Keratinocyte (primary cell): Measurements from ENCODE around the gene SLC1A6. TPM values are rescaled to one million over a fixed set of nuclear protein-coding genes. Genes with fewer than 3 reads are reported as not detected.

ENCODE experiments used
- DNase-seq: peaks from one replicate; pipeline ENCODE4 v3.0.0-alpha.2; 2011; ENCODE audit warnings: low read depth, missing footprints, low spot score
- FAIRE-seq: peaks from 2 replicates; lab custom pipeline; 2011; peaks lifted over from hg19 to GRCh38; lab: Jason Lieb, UNC
- H2AFZ ChIP-seq: 2 replicates; pipeline ENCODE4 v1.6.0; 2012; ENCODE audit warnings: low read length, control low read depth, inconsistent platforms; ENCODE audit not compliant: control insufficient read depth
- H3K27ac ChIP-seq: 2 replicates; pipeline ENCODE4 v1.5.1; 2011; ENCODE audit warnings: low read length; ENCODE audit not compliant: control insufficient read depth, insufficient read depth
- H3K27me3 ChIP-seq: 3 replicates; pipeline ENCODE4 v1.6.0; 2011; ENCODE audit warnings: low read length; ENCODE audit not compliant: control insufficient read depth, insufficient read depth; ENCODE audit errors: extremely low read depth
- H3K36me3 ChIP-seq, 2 experiments: 2 replicates in 1 of 2; 3 replicates in 1 of 2; pipeline ENCODE4 v1.5.1; 2011; ENCODE audit warnings: low read length in 2 of 2, mild to moderate bottlenecking in 1 of 2; ENCODE audit not compliant: control insufficient read depth in 2 of 2, insufficient read depth in 2 of 2; ENCODE audit errors: extremely low read depth in 1 of 2
- H3K4me1 ChIP-seq: 3 replicates; pipeline ENCODE4 v1.5.1; 2011; ENCODE audit warnings: low read length; ENCODE audit not compliant: control insufficient read depth, insufficient read depth; ENCODE audit errors: extremely low read depth
- H3K4me2 ChIP-seq: 3 replicates; pipeline ENCODE4 v1.6.0; 2011; ENCODE audit warnings: low read depth, low read length; ENCODE audit not compliant: control insufficient read depth, insufficient read depth; ENCODE audit errors: extremely low read depth
- H3K4me3 ChIP-seq, 3 experiments: fragments of 200-600 bp in 1 of 3; sonication (generic) in 1 of 3; 2 replicates in 2 of 3; 3 replicates in 1 of 3; pipeline ENCODE4 v1.5.1; 2011 to 2016; ENCODE audit warnings: low read length in 3 of 3, mild to moderate bottlenecking in 3 of 3, control low read depth in 2 of 3, inconsistent platforms in 1 of 3, low read depth in 1 of 3, mixed read lengths in 1 of 3, mixed run types in 1 of 3, moderate library complexity in 1 of 3; ENCODE audit not compliant: control insufficient read depth in 2 of 3, insufficient read depth in 2 of 3; ENCODE audit errors: extremely low read depth in 1 of 3
- H3K79me2 ChIP-seq: 2 replicates; pipeline ENCODE4 v1.6.0; 2012; ENCODE audit warnings: low read length; ENCODE audit not compliant: control insufficient read depth, insufficient read depth
- H3K9ac ChIP-seq: 3 replicates; pipeline ENCODE4 v1.6.0; 2011; ENCODE audit warnings: low read length; ENCODE audit not compliant: control insufficient read depth, insufficient read depth; ENCODE audit errors: extremely low read depth
- H3K9me1 ChIP-seq: 3 replicates; pipeline ENCODE4 v1.6.0; 2011; ENCODE audit warnings: low read length; ENCODE audit not compliant: control insufficient read depth, insufficient read depth; ENCODE audit errors: extremely low read depth
- H3K9me3 ChIP-seq: 2 replicates; pipeline ENCODE4 v1.5.1; 2012; ENCODE audit warnings: low read depth, low read length; ENCODE audit not compliant: control insufficient read depth
- H4K20me1 ChIP-seq: 3 replicates; pipeline ENCODE4 v1.6.0; 2011; ENCODE audit warnings: low read length; ENCODE audit not compliant: control insufficient read depth, insufficient read depth; ENCODE audit errors: extremely low read depth
- CTCF ChIP-seq, 3 experiments: IDR thresholded peaks in 1 of 3; conservative IDR thresholded peaks in 1 of 3; optimal IDR thresholded peaks in 1 of 3; 2 replicates in 2 of 3; 3 replicates in 1 of 3; pipeline versions ENCODE3 to v1.5.1; 2011; ENCODE audit warnings: low read length in 3 of 3, mild to moderate bottlenecking in 3 of 3, moderate library complexity in 2 of 3, control low read depth in 1 of 3, inconsistent platforms in 1 of 3; ENCODE audit not compliant: insufficient read depth in 2 of 3; ENCODE audit errors: extremely low read depth in 1 of 3
- EZH2 ChIP-seq: IDR thresholded peaks from one replicate; pipeline ENCODE4 v1.6.1; 2012; ENCODE audit warnings: inconsistent platforms, mild to moderate bottlenecking, low read length, moderate library complexity
- dilution Hi-C: fragments of 300-500 bp; cut with MboI; formaldehyde crosslinking; loops from one replicate; pipeline ENCODE4 v1.7.0; 2020; ENCODE audit warnings: low sequenced_read_pairs; ENCODE audit not compliant: extremely low pct_ligation_motif_present
- polyA plus RNA-seq, 5 experiments: library from polyadenylated mRNA; depleted of rRNA in 3 of 5; stranded (reverse) in 3 of 5; stranded (forward) in 1 of 5; unstranded in 1 of 5; fragments of >200 nt; gene quantifications; 1 replicate in 1 of 5; 2 replicates in 3 of 5; 3 replicates in 1 of 5; pipeline versions ENCODE4 v1.2.1 to v1.2.3, GENCODE V29; 2011 to 2012; ENCODE audit warnings: missing spikeins in 2 of 5, low read depth in 1 of 5, low replicate concordance in 1 of 5

Gene SLC1A6
- polyA plus RNA-seq, 1 donor (not counting 4 experiments of a cell fraction or from before 2014, with no cell fraction given), result 0.96 TPM

- Histone ChIP-seq H3K9ac (no peak overlapping the region), H3K79me2 (no peaks in the 10 kb centered on the region), H3K36me3 (no peaks in the 10 kb centered on the region), H2AFZ (no peak overlapping the region), H3K27me3 (no peaks in the 10 kb centered on the region), H3K9me3 (no peaks in the 10 kb centered on the region), H3K4me2 (no peak overlapping the region), H3K9me1 (no peaks in the 10 kb centered on the region), H3K4me1 (no peaks in the 10 kb centered on the region), H4K20me1 (no peaks in the 10 kb centered on the region), H3K4me3 (no peak overlapping the region), H3K27ac (no peak overlapping the region)
- TF ChIP-seq EZH2 (no peak), CTCF (optimal IDR thresholded peaks at IDR 0.05 in 1 of 3, IDR thresholded peaks at IDR 0.05 in 1 of 3, conservative IDR thresholded peaks at IDR 0.05 in 1 of 3; ENCODE audit: extremely low read depth in 1 of 3, insufficient read depth in 2 of 3, low read length in 3 of 3) (no peak)
- FAIRE-seq (no peak), DNase-seq (no peak)
- dilution Hi-C loops, result no loop called here
These were observed 77.9 kb downstream of the SLC1A6 start for GRCh38 chr19:14901675-14902260.

Other genes with a start within 250 kb of the SLC1A6 start
- gene ADGRE2, start 201.3 kb downstream of the SLC1A6 start, polyA plus RNA-seq, result 4.1 to 5.3 TPM (median 4.2 TPM) in 3 replicates
- 0.01 to 0.13 TPM in 2 of 3 replicates, not detected in the other for gene OR7A5, start 144.7 kb downstream of the SLC1A6 start, polyA plus RNA-seq
- 0.03 to 0.09 TPM (median 0.06 TPM) in 3 replicates for gene OR7C1, start 144.7 kb downstream of the SLC1A6 start, polyA plus RNA-seq
- gene OR7A10, start 130.9 kb downstream of the SLC1A6 start, polyA plus RNA-seq, result not detected in 3 replicates
- not detected in 3 replicates for gene OR7A17, start 93.7 kb downstream of the SLC1A6 start, polyA plus RNA-seq
- gene OR7C2, start 38.4 kb downstream of the SLC1A6 start, polyA plus RNA-seq, result not detected in 3 replicates
- 52.7 to 243 TPM (median 122 TPM) in 3 replicates for gene CASP14, start 69.6 kb upstream of the SLC1A6 start, polyA plus RNA-seq
- gene OR1I1, start 102.3 kb upstream of the SLC1A6 start, polyA plus RNA-seq, result not detected in 3 replicates
- 5.8 to 8.8 TPM (median 6.4 TPM) in 3 replicates for gene SYDE1, start 127.5 kb upstream of the SLC1A6 start, polyA plus RNA-seq
- 2.5 to 14.9 TPM (median 4.1 TPM) in 3 replicates for gene NOTCH3, start 221.1 kb upstream of the SLC1A6 start, polyA plus RNA-seq